Tibial artery (tissue), 4 donors: ENCODE measurements around the gene TACR2.
A peak's percentile ranks its signal among the peaks of the same experiment; 100 is the strongest.

Experiments
- DNase-seq, 2 donors: peaks; one replicate each; pipeline ENCODE4 v3.0.0-alpha.2; 2019
- H3K27ac ChIP-seq, 2 donors: fragments of 200-600 bp; sonication (generic) in 1 of 2; 1 replicate in 1 of 2; 2 replicates in 1 of 2; pipeline ENCODE4 v1.5.1; 2018 to 2019; ENCODE audit warnings: mild to moderate bottlenecking in 1 of 2
- H3K27me3 ChIP-seq, 2 donors: fragments of 200-600 bp; sonication (generic) in 1 of 2; one replicate each; pipeline versions ENCODE4 v1.5.1 to v1.6.0; 2016 to 2019
- H3K36me3 ChIP-seq, 3 donors: fragments of 200-600 bp; sonication (generic) in 2 of 3; one replicate each; pipeline ENCODE4 v1.5.1; 2016 to 2019; ENCODE audit warnings: mild to moderate bottlenecking in 2 of 3
- H3K4me1 ChIP-seq, 4 donors: fragments of 200-600 bp; sonication (generic) in 2 of 4; 1 replicate in 3 of 4; 2 replicates in 1 of 4; pipeline ENCODE4 v1.5.1; 2016 to 2019
- H3K4me3 ChIP-seq, 2 donors: fragments of 200-600 bp; sonication (generic) in 1 of 2; 1 replicate in 1 of 2; 2 replicates in 1 of 2; pipeline ENCODE4 v1.5.1; 2018 to 2019; ENCODE audit warnings: mild to moderate bottlenecking in 2 of 2
- H3K9me3 ChIP-seq, 3 donors: fragments of 200-600 bp; sonication (generic) in 1 of 3; one replicate each; pipeline ENCODE4 v1.5.1; 2016 to 2019
- CTCF ChIP-seq, 2 experiments: fragments of 200-600 bp in 1 of 2; fragments of 450-650 bp in 1 of 2; IDR thresholded peaks; one replicate each; pipeline ENCODE4 v1.5.1; 2017 to 2019; ENCODE audit warnings: antibody characterized with exemption in 2 of 2, mild to moderate bottlenecking in 1 of 2, moderate library complexity in 1 of 2
- intact Hi-C: fragments of 100-400 bp; cut with DNase I; formaldehyde crosslinking; loops from one replicate; pipeline ENCODE4 v1.15.0; 2023; ENCODE audit warnings: low total_unique reads

The TACR2 gene

GRCh38 chr10:69362471-69362954, 54.2 kb downstream of the TACR2 start:
- TF ChIP-seq CTCF (IDR thresholded peaks at IDR 0.05) = no peak

GRCh38 chr10:69361303-69361614, 55.5 kb downstream of the TACR2 start:
- H3K27ac ChIP-seq = peak overlapping the region; percentile 86 to 87
- intact Hi-C loops = loop anchor here (5.0 kb wide), 1 partner anchor 34 kb away; no protein-coding TSS in a partner anchor
- TF ChIP-seq CTCF (IDR thresholded peaks at IDR 0.05) = no peak

More at GRCh38 chr10:69362471-69362954, 54.2 kb downstream of the TACR2 start:
- intact Hi-C loops = loop anchor here (5.0 kb wide), 1 partner anchor 35 kb away; no protein-coding TSS in a partner anchor
- Histone ChIP-seq H3K27ac (peak overlapping the region; percentile 86 to 87), H3K36me3 (peaks cover 20 to 37% (median 32%) of the 10 kb centered on the region in 3 donors), H3K4me3 (peak overlapping the region in 1 of 2 donors; percentile 10), H3K9me3 (no peaks in the 10 kb centered on the region), H3K4me1 (peaks cover 6 to 77% (median 64%) of the 10 kb centered on the region in 4 donors), H3K27me3 (no peaks in the 10 kb centered on the region)
- peak; percentile 81 to 94 for DNase-seq

GRCh38 chr10:69360485-69361302, 56.0 kb downstream of the TACR2 start:
- Histone ChIP-seq H3K27me3 (no peaks in the 10 kb centered on the region), H3K9me3 (no peaks in the 10 kb centered on the region), H3K36me3 (peaks cover 7 to 19% (median 16%) of the 10 kb centered on the region in 3 donors), H3K4me3 (no peak overlapping the region), H3K27ac (peak overlapping the region; percentile 86 to 87), H3K4me1 (peaks cover 6 to 81% (median 60%) of the 10 kb centered on the region in 4 donors)
- no peak for TF ChIP-seq CTCF (IDR thresholded peaks at IDR 0.05)
- DNase-seq = peak; percentile 83 to 92
- intact Hi-C loops = loop anchor here (5.0 kb wide), 1 partner anchor 33 kb away; no protein-coding TSS in a partner anchor

More at GRCh38 chr10:69361303-69361614, 55.5 kb downstream of the TACR2 start:
- Histone ChIP-seq H3K4me1 (peaks cover 6 to 81% (median 60%) of the 10 kb centered on the region in 4 donors), H3K4me3 (no peak overlapping the region), H3K9me3 (no peaks in the 10 kb centered on the region), H3K36me3 (peaks cover 13 to 25% (median 21%) of the 10 kb centered on the region in 3 donors), H3K27me3 (no peaks in the 10 kb centered on the region)
- no peak for DNase-seq

GRCh38 chr10:69359594-69359993, 57.1 kb downstream of the TACR2 start:
- Histone ChIP-seq H3K27me3 (no peaks in the 10 kb centered on the region), H3K9me3 (no peaks in the 10 kb centered on the region), H3K4me1 (peaks cover 6 to 80% (median 60%) of the 10 kb centered on the region in 4 donors), H3K36me3 (peaks cover 0 to 8% (median 7%) of the 10 kb centered on the region in 3 donors), H3K4me3 (no peak overlapping the region), H3K27ac (peak overlapping the region; percentile 86 to 87)
- no peak for TF ChIP-seq CTCF (IDR thresholded peaks at IDR 0.05)
- DNase-seq = no peak
- intact Hi-C loops = no loop called here

GRCh38 chr10:69359148-69359547, 57.6 kb downstream of the TACR2 start:
- DNase-seq = no peak
- intact Hi-C loops = no loop called here
- H3K36me3 ChIP-seq = peaks cover 0 to 4% (median 2%) of the 10 kb centered on the region in 3 donors
- peak overlapping the region; percentile 86 to 87 for H3K27ac ChIP-seq
- no peaks in the 10 kb centered on the region for H3K27me3 ChIP-seq
- no peak overlapping the region for H3K4me3 ChIP-seq
- TF ChIP-seq CTCF (IDR thresholded peaks at IDR 0.05) = no peak
- peaks cover 6 to 80% (median 60%) of the 10 kb centered on the region in 4 donors for H3K4me1 ChIP-seq
- H3K9me3 ChIP-seq = no peaks in the 10 kb centered on the region
